22Rv1 (cell line): ENCODE measurements around the gene HSDL2.

ENCODE experiments used
- ZFX ChIP-seq: fragments of 450-650 bp; IDR thresholded peaks from 2 replicates; pipeline ENCODE4 v1.6.1; 2017; ENCODE audit warnings: antibody characterized with exemption, borderline replicate concordance
- TF ChIP-seq, protein P1 (sequence below): fragments of 450-650 bp; IDR thresholded peaks from 2 replicates; pipeline ENCODE4 v1.5.1; 2017; ENCODE audit warnings: mild to moderate bottlenecking

DNA sequence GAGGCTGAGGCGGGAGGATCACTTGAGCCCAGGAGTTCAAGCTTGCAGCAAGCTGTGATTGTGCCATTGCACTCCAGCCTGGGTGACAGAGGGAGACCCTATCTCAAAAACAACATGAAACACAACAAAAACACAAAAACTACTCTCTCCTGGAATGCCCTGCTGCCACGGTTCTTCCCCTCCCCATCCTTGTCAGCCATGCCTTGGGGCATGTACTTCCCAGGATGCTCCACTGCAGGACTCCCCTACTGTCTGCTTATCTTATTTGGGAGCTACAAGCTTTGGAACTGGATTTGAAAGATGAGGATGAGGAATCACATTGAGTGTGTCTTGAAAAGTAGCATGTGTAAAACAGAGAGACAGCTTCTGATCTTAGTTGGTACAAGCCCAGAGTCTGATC is 66.6 kb downstream of the HSDL2 start:
- TF ChIP-seq, protein P1, sequence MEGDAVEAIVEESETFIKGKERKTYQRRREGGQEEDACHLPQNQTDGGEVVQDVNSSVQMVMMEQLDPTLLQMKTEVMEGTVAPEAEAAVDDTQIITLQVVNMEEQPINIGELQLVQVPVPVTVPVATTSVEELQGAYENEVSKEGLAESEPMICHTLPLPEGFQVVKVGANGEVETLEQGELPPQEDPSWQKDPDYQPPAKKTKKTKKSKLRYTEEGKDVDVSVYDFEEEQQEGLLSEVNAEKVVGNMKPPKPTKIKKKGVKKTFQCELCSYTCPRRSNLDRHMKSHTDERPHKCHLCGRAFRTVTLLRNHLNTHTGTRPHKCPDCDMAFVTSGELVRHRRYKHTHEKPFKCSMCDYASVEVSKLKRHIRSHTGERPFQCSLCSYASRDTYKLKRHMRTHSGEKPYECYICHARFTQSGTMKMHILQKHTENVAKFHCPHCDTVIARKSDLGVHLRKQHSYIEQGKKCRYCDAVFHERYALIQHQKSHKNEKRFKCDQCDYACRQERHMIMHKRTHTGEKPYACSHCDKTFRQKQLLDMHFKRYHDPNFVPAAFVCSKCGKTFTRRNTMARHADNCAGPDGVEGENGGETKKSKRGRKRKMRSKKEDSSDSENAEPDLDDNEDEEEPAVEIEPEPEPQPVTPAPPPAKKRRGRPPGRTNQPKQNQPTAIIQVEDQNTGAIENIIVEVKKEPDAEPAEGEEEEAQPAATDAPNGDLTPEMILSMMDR = no peak
- TF ChIP-seq ZFX = no peak
